ENCODE results near the gene LAMP5.

Gene LAMP5

GRCh38 chr20:9523636-9524035 lies 9.2 kb downstream of the LAMP5 start:
- DNase-seq (ENCODE audit: low read depth) = no peak
- H3K4me3 ChIP-seq (ENCODE audit: low read depth, low read length) = no peak overlapping the region
- no peak for TF ChIP-seq CTCF (IDR thresholded peaks at IDR 0.05; ENCODE audit: low read depth, low read length, missing control alignments)

GRCh38 chr20:9531581-9531980 lies 17.2 kb downstream of the LAMP5 start:
- no peak overlapping the region for H3K4me3 ChIP-seq (ENCODE audit: low read depth, low read length)
- TF ChIP-seq CTCF (IDR thresholded peaks at IDR 0.05; ENCODE audit: low read depth, low read length, missing control alignments) = no peak
- DNase-seq (ENCODE audit: low read depth) = no peak

- H3K4me3 ChIP-seq (ENCODE audit: low read depth, low read length) = no peak overlapping the region
- DNase-seq (ENCODE audit: low read depth) = no peak
- no peak for TF ChIP-seq CTCF (IDR thresholded peaks at IDR 0.05; ENCODE audit: low read depth, low read length, missing control alignments)
Observed at GRCh38 chr20:9532069-9532838, 17.9 kb downstream of the LAMP5 start.

- no peak for DNase-seq (ENCODE audit: low read depth)
- TF ChIP-seq CTCF (IDR thresholded peaks at IDR 0.05; ENCODE audit: low read depth, low read length, missing control alignments) = no peak
- no peak overlapping the region for H3K4me3 ChIP-seq (ENCODE audit: low read depth, low read length)
Observed at GRCh38 chr20:9534025-9534424, 19.6 kb downstream of the LAMP5 start.

- DNase-seq (ENCODE audit: low read depth) = no peak
- no peak overlapping the region for H3K4me3 ChIP-seq (ENCODE audit: low read depth, low read length)
- no peak for TF ChIP-seq CTCF (IDR thresholded peaks at IDR 0.05; ENCODE audit: low read depth, low read length, missing control alignments)
Observed at GRCh38 chr20:9535449-9535848, 21.1 kb downstream of the LAMP5 start.

GRCh38 chr20:9543214-9543613 lies 28.8 kb downstream of the LAMP5 start:
- no peak for DNase-seq (ENCODE audit: low read depth)
- H3K4me3 ChIP-seq (ENCODE audit: low read depth, low read length) = no peak overlapping the region
- TF ChIP-seq CTCF (IDR thresholded peaks at IDR 0.05; ENCODE audit: low read depth, low read length, missing control alignments) = no peak

- no peak for DNase-seq (ENCODE audit: low read depth)
- no peak overlapping the region for H3K4me3 ChIP-seq (ENCODE audit: low read depth, low read length)
- TF ChIP-seq CTCF (IDR thresholded peaks at IDR 0.05; ENCODE audit: low read depth, low read length, missing control alignments) = no peak
Observed at GRCh38 chr20:9550283-9550682, 35.9 kb downstream of the LAMP5 start.

All from GM12864 (cell line).